ENCODE results near the gene PXDC1. TPM values are rescaled to one million over a fixed set of nuclear protein-coding genes. Genes with fewer than 3 reads are reported as not detected.

Gene PXDC1
- total RNA-seq, 1 donor from 2014 or later: 64.5 TPM

GRCh38 chr6:3784885-3785744 lies 33.6 kb upstream of the PXDC1 start:
- no peaks in the 10 kb centered on the region for H3K27me3 ChIP-seq (ENCODE audit: control insufficient read depth, insufficient read depth, low read length)
- no peak for DNase-seq (ENCODE audit: low read depth)
- TF ChIP-seq CTCF (IDR thresholded peaks at IDR 0.05; ENCODE audit: insufficient read depth, low read length, severe bottlenecking): no peak
- no peaks in the 10 kb centered on the region for H3K36me3 ChIP-seq (ENCODE audit: control insufficient read depth, insufficient read depth, low read length)
- no peak overlapping the region for H3K4me3 ChIP-seq (ENCODE audit: low read depth, low read length)
- no peak for FAIRE-seq

GRCh38 chr6:3784423-3784822 lies 32.9 kb upstream of the PXDC1 start:
- no peaks in the 10 kb centered on the region for H3K27me3 ChIP-seq (ENCODE audit: control insufficient read depth, insufficient read depth, low read length)
- no peak overlapping the region for H3K4me3 ChIP-seq (ENCODE audit: low read depth, low read length)
- FAIRE-seq (no peak), DNase-seq (ENCODE audit: low read depth) (no peak)
- H3K36me3 ChIP-seq (ENCODE audit: control insufficient read depth, insufficient read depth, low read length): no peaks in the 10 kb centered on the region
- no peak for TF ChIP-seq CTCF (IDR thresholded peaks at IDR 0.05; ENCODE audit: insufficient read depth, low read length, severe bottlenecking)

GRCh38 chr6:3782876-3783832 lies 31.6 kb upstream of the PXDC1 start:
- FAIRE-seq (no peak), DNase-seq (ENCODE audit: low read depth) (no peak)
- Histone ChIP-seq H3K4me3 (ENCODE audit: low read depth, low read length) (no peak overlapping the region), H3K36me3 (ENCODE audit: control insufficient read depth, insufficient read depth, low read length) (no peaks in the 10 kb centered on the region), H3K27me3 (ENCODE audit: control insufficient read depth, insufficient read depth, low read length) (no peaks in the 10 kb centered on the region)
- no peak for TF ChIP-seq CTCF (IDR thresholded peaks at IDR 0.05; ENCODE audit: insufficient read depth, low read length, severe bottlenecking)

- Histone ChIP-seq H3K36me3 (ENCODE audit: control insufficient read depth, insufficient read depth, low read length) (no peaks in the 10 kb centered on the region), H3K4me3 (ENCODE audit: low read depth, low read length) (no peak overlapping the region), H3K27me3 (ENCODE audit: control insufficient read depth, insufficient read depth, low read length) (no peaks in the 10 kb centered on the region)
- FAIRE-seq (no peak), DNase-seq (ENCODE audit: low read depth) (no peak)
- no peak for TF ChIP-seq CTCF (IDR thresholded peaks at IDR 0.05; ENCODE audit: insufficient read depth, low read length, severe bottlenecking)
Measured at GRCh38 chr6:3781504-3781903, 30.0 kb upstream of the PXDC1 start.

GRCh38 chr6:3779574-3779849 lies 28.0 kb upstream of the PXDC1 start:
- FAIRE-seq (no peak), DNase-seq (ENCODE audit: low read depth) (no peak)
- no peaks in the 10 kb centered on the region for H3K36me3 ChIP-seq (ENCODE audit: control insufficient read depth, insufficient read depth, low read length)
- no peak overlapping the region for H3K4me3 ChIP-seq (ENCODE audit: low read depth, low read length)
- no peak for TF ChIP-seq CTCF (IDR thresholded peaks at IDR 0.05; ENCODE audit: insufficient read depth, low read length, severe bottlenecking)
- no peaks in the 10 kb centered on the region for H3K27me3 ChIP-seq (ENCODE audit: control insufficient read depth, insufficient read depth, low read length)
